CD4-positive, alpha-beta T cell treated with Interleukin-15 for 1 hour (primary cell): ENCODE measurements around the gene DSTN.

Experiments
- DNase-seq: peaks from one replicate; pipeline ENCODE4 v3.0.0-alpha.2; 2020

DSTN gene

DNA sequence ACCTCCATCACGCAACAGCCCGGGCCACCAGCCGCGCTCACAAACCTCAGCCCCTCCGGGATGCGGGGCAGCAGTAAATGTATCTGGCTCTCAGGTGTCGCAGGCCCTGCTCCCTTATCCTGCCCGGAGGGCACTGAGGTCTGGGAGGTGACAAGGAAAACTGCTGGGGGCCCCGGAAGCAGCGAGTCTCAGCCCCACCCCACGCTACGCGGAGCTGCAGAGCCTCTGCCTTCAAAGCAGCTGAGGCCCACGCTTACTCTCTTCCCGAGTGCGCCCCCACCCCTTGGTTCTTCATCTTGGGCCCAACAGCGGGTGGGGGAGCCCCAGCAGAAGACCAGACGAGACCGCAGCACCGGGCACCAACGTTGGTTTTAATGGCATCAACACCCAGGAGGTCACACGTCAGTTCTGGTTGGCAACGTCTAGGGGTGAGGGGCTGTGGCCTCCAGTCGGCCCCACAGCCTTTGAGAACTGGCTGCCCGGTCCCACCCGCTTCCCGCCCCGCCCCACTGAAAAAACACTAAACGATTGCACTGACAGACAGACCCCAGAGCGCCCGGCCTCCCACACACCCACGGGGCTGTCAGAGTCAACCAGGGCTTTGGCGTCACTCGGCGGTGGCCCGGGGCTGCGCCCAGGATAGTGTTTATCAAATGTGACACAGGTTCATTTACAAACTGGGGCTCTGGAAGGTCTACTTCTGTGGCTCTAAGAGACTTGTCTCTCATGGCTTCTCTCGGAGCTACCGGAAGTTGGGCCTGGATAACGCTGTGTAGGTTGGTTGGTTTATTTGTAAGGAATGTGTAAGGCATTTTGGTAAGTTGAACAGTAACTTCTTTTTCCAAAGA lies 43.7 kb downstream of the DSTN start:
- no peak for DNase-seq

- no peak for DNase-seq
Measured at GRCh38 chr20:17614176-17614811, 44.4 kb downstream of the DSTN start.

GRCh38 chr20:17614812-17615644 lies 45.2 kb downstream of the DSTN start:
- DNase-seq: no peak

- DNase-seq: no peak
Measured at GRCh38 chr20:17615645-17616479, 46.0 kb downstream of the DSTN start.

- no peak for DNase-seq
Measured at GRCh38 chr20:17616480-17617211, 46.8 kb downstream of the DSTN start.

- DNase-seq: peak; percentile 40
Measured at GRCh38 chr20:17617212-17617867, 47.5 kb downstream of the DSTN start.

DNA sequence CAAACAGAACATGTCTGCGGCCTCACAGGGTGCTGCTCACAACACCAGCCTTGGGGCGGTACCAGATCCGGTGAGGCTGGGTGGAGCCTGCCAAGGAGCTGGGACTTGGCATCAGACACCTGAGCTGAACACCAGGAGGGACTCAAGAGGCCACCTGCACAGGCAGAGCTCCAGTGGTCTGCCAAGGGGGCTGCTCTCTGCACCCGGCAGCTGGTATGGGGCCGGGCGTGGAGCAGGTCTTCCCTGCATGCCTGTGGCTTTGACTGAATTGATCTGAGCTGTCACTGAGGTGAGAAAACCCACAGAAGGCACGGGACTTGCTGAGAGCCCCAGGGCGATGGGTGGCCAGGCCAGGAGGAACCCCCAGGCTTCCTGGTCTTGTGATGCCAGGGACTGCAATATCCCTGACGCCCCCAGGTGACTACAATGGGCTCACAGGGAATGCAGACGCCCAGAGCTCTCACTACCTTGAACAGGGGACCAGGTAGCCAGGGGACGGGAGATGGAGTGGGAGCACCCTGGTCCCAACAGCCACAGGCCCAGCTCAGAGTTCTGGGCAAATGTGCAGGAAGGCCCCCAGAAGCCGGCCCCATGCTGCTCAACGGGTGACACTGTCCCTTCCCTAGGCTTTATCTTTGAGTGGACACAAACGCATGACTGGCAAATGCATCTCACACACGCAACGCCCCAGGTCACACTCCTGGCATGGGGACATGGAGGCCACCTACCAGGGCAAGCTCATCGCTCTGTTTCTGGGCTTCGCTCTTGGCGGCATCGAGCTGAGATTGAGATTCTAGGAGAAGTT lies 48.2 kb downstream of the DSTN start:
- no peak for DNase-seq

- no peak for DNase-seq
Measured at GRCh38 chr20:17618673-17619013, 48.8 kb downstream of the DSTN start.

DNA sequence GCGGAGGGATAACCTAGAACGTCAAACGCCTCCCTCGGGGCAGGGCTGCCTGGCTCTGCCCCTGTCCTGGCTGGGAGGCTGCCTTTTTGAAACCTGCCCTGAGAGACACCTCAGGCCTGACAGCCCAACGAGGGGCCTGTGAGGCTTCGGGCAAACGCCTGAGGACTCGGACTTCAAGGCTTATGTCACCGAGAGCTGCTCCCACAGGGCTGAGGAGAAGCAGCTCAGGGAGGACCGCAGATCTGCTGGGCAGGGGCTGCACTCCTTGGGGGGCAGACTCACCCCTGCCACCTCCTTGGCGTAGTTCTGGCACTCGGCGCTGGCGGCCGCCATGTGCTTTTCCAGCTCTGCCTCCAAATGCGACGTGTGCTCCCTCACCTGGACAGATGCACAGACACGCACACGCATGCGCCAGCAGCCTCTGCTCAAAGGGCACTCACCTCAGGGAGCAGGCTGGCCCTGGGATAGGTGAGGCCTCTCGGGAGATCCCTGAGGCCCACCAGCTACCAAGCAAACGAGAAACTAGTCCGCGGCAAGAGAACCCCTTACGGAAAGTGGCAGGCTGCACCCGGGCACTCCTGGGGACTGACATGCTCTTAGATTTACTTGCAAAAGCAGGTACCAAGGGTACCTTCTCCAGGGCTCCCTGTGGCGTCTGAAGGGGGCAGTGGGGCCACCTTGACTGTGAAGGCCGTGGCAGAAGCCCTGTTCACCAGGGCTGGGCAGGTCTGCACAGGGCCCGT lies 49.6 kb downstream of the DSTN start:
- DNase-seq: no peak

GRCh38 chr20:17620371-17621228 lies 50.7 kb downstream of the DSTN start:
- no peak for DNase-seq

DNA sequence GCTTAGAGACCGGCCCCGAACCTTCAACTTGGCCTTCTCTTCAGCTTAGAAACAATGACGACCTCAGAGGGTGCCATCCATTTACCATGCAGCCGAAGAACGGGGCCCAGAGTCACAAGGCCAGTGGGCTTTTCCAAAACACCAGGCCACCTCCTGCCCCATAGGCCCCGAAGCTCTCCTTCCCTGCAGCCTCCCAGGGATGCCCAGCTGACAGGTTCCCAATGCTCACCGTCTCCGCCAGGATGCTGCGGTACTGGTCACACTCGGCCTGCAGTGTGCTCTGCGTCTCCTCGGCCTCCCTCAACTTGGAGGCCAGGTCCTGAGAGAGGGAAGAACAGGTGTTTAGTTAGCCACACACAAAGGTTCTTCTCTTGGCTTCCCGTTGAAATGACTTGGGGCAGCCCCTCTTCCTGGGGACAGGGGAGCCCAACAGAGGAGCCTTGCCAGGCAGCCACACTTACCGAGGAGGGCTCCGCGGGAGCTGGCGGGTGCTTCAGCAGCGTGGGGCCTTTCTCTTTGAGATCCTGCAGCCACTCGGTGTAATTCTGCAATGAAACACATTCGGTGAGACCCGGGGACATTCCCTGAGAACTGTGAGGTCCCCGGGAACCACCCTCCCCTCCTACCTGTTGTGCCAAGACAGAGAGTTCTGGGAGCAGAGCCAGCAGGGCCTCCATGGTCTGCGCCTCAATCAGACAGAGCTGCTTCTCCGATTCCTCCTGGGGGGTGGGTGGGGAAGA lies 51.5 kb downstream of the DSTN start:
- peak; percentile 14 for DNase-seq

- no peak for DNase-seq
Measured at GRCh38 chr20:17622086-17622850, 52.4 kb downstream of the DSTN start.

DNA sequence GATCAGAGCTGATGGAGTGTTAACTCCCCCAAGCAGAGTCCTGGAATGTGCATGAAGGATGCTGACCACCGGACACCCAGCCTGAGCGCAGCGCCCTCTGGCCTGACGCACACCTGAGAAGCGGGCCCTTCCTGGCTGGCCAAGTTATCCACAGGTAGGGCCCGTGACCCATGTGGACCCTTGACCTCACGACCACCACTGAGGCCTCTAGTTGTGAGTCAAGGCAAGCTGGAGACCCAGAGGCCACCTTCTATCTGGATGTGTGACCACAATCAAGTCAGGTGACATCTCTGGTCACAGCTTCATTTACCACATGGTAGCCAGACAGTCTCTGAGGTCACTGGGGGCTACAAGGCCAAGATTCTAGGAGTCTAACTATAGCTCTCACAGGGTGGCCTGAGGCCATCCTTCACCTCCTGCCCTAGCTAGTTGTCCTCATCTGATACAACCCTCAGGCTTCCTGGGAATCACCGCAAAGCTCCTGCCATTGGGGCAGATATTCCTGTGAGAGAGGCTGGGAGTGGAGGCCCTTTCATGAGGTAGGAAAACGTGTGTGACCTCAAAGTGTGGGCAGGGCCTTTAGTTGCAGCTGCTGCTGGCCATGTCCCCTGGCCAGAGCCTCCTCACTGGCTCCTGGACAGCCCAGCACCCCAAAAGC lies 53.1 kb downstream of the DSTN start:
- peak; percentile 14 for DNase-seq

DNA sequence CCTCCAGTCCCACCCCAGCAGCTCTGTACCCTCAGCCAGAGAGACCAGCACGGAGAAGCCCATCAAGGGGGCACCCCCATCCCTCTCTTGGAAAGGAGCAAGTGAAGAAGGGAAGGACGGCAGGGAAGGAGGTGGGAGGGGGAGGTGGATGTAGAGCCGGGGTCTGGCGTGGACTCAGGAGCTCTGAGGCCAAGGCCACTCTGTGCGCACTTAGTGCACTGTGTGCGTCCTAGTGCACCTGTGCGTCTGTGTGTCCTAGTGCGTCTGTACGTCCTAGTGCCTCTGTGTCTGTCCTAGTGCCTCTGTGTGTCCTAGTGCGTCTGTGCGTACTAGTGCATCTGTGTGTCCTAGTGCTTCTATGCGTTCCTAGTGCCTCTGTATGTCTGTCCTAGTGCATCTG lies 54.2 kb downstream of the DSTN start:
- DNase-seq: peak; percentile 2

DNA sequence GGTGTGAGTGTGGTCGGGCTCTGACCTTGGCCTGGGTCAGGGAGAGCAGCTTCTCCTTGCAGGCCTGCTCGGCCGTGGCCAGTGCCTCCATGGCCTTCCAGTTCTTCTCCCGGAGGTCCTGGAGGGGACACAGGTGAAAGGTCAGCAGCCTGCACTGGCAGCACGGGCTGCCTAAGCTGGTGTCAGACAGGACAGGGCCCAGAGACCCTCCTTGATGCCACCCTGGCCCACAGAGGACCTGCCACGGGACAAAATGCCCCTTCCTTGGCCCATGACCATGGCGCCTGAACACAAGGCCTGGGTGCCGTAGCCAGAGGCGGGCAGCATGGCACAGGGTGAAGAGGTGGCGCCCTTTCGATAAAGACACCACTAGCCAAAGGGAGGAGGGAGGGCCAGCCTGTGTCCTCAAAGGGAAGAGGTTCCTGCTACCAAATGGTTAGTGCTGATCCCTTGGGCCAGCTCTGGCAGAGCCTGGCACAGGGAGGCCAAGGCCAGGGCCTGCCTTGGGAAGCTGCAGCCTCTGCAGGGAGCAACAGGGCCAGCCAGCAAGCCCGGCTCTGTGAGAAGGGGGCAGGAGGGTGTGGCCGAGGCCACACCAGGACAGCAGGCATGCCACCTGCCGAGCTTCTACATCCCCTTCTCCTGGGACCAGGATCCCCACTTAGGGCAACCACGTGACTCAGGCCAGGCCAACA lies 54.8 kb downstream of the DSTN start:
- peak; percentile 10 for DNase-seq
